Skeletal muscle satellite cell (primary cell): ENCODE measurements around the gene NOS3.

Source experiments
- H3K27me3 ChIP-seq: 2 replicates; pipeline ENCODE4 v1.7.0; 2013; ENCODE audit warnings: low read length; ENCODE audit not compliant: control insufficient read depth, insufficient read depth
- H3K36me3 ChIP-seq: 2 replicates; pipeline ENCODE4 v1.7.0; 2013; ENCODE audit warnings: mild to moderate bottlenecking, control low read depth, low read length; ENCODE audit not compliant: insufficient read depth
- H3K4me1 ChIP-seq: 2 replicates; pipeline ENCODE4 v1.7.0; 2013; ENCODE audit warnings: low read length; ENCODE audit not compliant: control insufficient read depth, insufficient read depth
- H3K4me2 ChIP-seq: 2 replicates; pipeline ENCODE4 v1.7.0; 2013; ENCODE audit warnings: mild to moderate bottlenecking, low read length
- H3K4me3 ChIP-seq: 2 replicates; pipeline ENCODE4 v1.7.0; 2013; ENCODE audit warnings: low read length
- H3K9ac ChIP-seq: 2 replicates; pipeline ENCODE4 v1.7.0; 2013; ENCODE audit warnings: mild to moderate bottlenecking, low read depth, low read length, moderate library complexity
- H3K9me3 ChIP-seq: replicated peaks from 2 replicates; pipeline ENCODE4 v1.7.0; 2013; ENCODE audit warnings: mild to moderate bottlenecking, control low read depth, low read length

The NOS3 gene

DNA sequence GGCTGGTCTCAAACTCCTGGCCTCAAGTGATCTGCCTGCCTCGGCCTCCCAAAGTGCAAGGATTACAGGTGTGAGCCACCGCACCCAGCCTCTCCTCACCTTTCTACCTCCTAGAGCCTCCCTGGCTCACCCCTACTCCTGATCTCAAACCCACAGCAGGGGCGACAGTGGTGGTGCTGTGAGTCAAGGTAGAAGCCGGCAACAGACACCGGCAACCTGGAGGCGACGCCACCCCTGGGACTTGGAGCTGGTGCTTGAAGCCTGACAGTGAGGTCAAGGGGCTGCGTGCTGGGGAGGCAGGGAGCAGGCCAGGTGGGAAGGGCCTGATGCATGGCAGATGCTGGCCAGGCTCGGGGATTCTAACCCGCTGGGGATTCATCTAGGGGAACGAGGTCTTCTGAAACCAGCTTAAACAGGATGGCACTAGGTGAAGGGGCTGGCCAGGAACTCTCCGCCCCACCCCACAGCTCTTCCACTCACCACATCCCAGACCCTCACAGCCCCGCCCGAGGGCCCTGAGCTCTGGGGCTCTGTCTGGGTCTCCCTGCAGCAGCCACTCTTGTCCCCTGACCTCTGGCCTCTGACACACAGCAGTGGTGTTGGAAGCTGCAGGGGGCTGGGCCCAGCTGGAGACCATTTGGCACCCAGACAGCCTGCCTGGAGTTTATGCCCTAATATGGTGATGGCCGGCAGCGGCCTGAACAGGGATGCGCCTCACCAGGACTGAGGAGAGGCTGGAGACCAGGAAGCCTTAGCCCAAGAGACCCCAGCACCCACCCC is 29.1 kb upstream of the NOS3 start:
- Histone ChIP-seq H3K9ac (no peak overlapping the region), H3K9me3 (no peaks in the 10 kb centered on the region), H3K4me2 (no peak overlapping the region), H3K27me3 (peaks cover 14% of the 10 kb centered on the region), H3K36me3 (no peaks in the 10 kb centered on the region), H3K4me3 (no peak overlapping the region), H3K4me1 (no peaks in the 10 kb centered on the region)

- H3K36me3 ChIP-seq: no peaks in the 10 kb centered on the region
- no peaks in the 10 kb centered on the region for H3K9me3 ChIP-seq
- no peak overlapping the region for H3K4me3 ChIP-seq
- H3K4me2 ChIP-seq: no peak overlapping the region
- peaks cover 15% of the 10 kb centered on the region for H3K27me3 ChIP-seq
- no peak overlapping the region for H3K9ac ChIP-seq
- H3K4me1 ChIP-seq: no peaks in the 10 kb centered on the region
Measured at GRCh38 chr7:150962290-150962552, 28.6 kb upstream of the NOS3 start.

DNA sequence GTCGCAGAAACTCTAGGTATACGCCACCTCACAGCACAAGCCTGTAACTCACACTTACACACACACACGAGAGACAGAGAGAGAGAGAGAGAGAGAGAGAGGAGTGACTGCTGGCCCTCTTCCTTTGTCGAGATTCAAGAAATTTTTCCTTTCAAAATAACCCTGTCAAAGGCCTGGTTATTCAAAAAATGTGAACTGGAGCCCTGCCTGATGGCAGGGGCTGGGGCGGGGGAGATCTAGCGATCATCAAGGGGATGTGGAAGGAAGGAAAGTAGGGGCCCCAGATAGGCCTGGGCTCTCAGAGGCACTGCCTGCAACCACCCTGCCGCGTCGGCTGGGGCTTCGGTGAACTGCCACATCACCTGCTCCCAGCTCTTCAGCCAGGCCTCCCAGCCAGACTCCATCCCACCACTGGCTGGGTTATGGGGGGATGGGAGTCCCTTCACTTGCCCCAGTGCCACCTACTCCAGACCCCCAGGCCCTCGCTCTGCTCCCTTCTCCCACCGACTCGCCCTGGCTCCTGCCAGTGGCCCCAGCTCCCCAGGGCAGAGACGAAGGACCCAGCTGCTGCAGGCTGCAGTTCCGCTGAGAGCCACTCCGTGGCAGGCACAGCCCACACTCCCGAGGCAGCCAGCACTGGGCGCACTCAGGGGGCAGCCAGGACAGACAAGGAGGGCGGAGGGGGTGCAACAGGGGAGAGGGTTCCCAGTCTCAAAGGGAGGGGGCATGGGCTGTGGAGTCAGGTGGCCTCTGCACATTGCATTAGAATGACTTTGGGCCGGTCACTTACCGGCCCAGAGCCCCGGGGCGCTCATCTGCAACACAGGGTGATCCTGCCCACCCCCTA is 28.0 kb upstream of the NOS3 start:
- H3K4me2 ChIP-seq: no peak overlapping the region
- H3K9me3 ChIP-seq: no peaks in the 10 kb centered on the region
- peaks cover 17% of the 10 kb centered on the region for H3K27me3 ChIP-seq
- H3K4me1 ChIP-seq: no peaks in the 10 kb centered on the region
- no peak overlapping the region for H3K4me3 ChIP-seq
- no peak overlapping the region for H3K9ac ChIP-seq
- no peaks in the 10 kb centered on the region for H3K36me3 ChIP-seq

GRCh38 chr7:150963707-150964559 is 26.9 kb upstream of the NOS3 start:
- H3K27me3 ChIP-seq: peaks cover 29% of the 10 kb centered on the region
- H3K4me3 ChIP-seq: no peak overlapping the region
- H3K9me3 ChIP-seq: no peaks in the 10 kb centered on the region
- no peaks in the 10 kb centered on the region for H3K36me3 ChIP-seq
- H3K9ac ChIP-seq: no peak overlapping the region
- H3K4me2 ChIP-seq: no peak overlapping the region
- H3K4me1 ChIP-seq: no peaks in the 10 kb centered on the region

DNA sequence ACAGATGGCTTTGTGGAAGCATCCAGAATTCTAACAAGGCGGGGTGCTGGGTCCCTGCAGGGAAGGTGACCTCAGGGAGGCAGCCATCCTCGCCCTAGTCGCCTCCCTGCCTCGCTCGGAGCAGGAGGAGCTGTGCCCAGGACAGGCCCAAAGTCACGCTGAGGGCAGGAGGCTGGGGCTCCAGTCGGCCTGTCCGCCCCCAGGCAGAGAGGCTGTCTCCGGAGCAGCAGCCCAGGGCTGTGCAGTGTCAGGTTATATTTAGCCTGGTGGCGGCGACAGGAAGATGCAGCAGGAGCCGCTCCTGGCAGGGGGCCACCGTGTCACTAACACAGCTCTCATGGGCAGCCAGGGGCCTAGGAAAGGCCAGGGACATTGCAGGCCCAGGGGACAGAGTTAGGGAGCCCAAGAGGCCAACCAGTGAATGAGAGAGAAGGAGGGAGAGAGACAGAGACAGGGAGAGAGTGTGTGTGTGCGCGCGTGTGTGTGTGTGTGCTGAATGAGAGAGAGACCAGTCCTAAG is 26.2 kb upstream of the NOS3 start:
- Histone ChIP-seq H3K27me3 (peaks cover 36% of the 10 kb centered on the region), H3K9me3 (no peaks in the 10 kb centered on the region)

GRCh38 chr7:150965273-150965830 is 25.5 kb upstream of the NOS3 start:
- no peak overlapping the region for H3K4me3 ChIP-seq
- H3K4me2 ChIP-seq: no peak overlapping the region
- H3K9ac ChIP-seq: no peak overlapping the region
- peaks cover 40% of the 10 kb centered on the region for H3K27me3 ChIP-seq
- H3K9me3 ChIP-seq: no peaks in the 10 kb centered on the region
- H3K4me1 ChIP-seq: no peaks in the 10 kb centered on the region
- no peaks in the 10 kb centered on the region for H3K36me3 ChIP-seq

More for the DNA sequence above, 26.2 kb upstream of the NOS3 start:
- H3K4me2 ChIP-seq: no peak overlapping the region
- no peaks in the 10 kb centered on the region for H3K36me3 ChIP-seq
- no peaks in the 10 kb centered on the region for H3K4me1 ChIP-seq
- no peak overlapping the region for H3K4me3 ChIP-seq
- H3K9ac ChIP-seq: no peak overlapping the region

GRCh38 chr7:150966002-150966401 is 24.8 kb upstream of the NOS3 start:
- H3K27me3 ChIP-seq: peaks cover 47% of the 10 kb centered on the region
- H3K4me1 ChIP-seq: no peaks in the 10 kb centered on the region
- no peaks in the 10 kb centered on the region for H3K36me3 ChIP-seq
- H3K9me3 ChIP-seq: no peaks in the 10 kb centered on the region
- H3K4me2 ChIP-seq: no peak overlapping the region
- no peak overlapping the region for H3K4me3 ChIP-seq
- H3K9ac ChIP-seq: no peak overlapping the region

DNA sequence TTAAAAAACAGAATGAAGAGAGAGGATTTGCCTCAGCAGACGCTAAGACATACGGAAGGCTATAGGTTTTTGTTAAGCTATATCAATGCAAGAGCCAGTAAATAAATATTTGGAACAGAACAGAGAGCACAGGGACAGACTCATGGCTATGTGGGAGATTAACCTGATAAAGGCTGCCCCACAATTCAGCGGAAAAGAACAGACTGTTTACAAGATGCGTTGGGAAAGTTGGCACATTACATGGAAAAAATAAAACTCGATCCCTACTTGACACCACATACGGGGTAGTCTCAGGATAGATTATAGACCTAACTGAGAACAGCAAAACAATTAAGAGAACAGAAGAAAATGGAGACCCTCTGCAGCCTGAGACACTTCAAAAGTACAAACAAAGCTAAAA is 23.5 kb upstream of the NOS3 start:
- peaks cover 53% of the 10 kb centered on the region for H3K27me3 ChIP-seq
- no peak overlapping the region for H3K9ac ChIP-seq
- H3K4me3 ChIP-seq: no peak overlapping the region
- no peaks in the 10 kb centered on the region for H3K9me3 ChIP-seq
- no peaks in the 10 kb centered on the region for H3K36me3 ChIP-seq
- no peak overlapping the region for H3K4me2 ChIP-seq
- peaks cover 7% of the 10 kb centered on the region for H3K4me1 ChIP-seq

DNA sequence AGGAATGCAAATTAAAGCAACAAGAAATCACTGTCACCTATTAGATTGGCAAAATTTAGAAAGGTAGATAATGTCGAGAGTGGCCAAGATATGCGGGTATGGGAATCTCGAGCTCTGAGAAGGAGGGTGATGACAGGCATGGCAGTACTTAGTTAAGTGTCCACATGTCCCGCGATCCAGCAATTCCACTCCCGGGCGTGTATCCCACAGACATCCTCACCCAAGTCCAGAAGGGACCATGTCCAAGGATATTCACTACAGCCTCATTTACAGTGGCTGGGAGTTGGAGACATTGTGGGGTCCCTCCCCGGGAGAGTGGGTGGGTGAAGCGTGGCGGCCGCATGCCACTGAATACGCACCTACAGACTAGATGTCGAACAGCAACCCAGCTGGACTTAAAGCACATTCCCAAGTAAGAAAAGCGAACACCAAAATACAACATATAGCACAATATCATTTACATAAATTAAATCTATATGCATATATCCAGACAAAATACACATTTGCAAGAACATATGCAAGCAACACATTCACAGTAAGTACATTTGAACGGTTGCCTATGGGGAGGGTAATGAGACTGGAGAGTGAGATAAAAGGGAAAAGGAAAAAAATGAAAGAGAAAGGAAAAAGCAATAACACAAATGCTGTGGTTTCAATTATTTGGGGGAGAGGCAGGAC is 22.6 kb upstream of the NOS3 start:
- Histone ChIP-seq H3K4me1 (peaks cover 7% of the 10 kb centered on the region), H3K27me3 (peaks cover 62% of the 10 kb centered on the region), H3K36me3 (no peaks in the 10 kb centered on the region), H3K4me3 (no peak overlapping the region), H3K9ac (no peak overlapping the region), H3K4me2 (no peak overlapping the region), H3K9me3 (no peaks in the 10 kb centered on the region)

GRCh38 chr7:150968734-150969372 is 22.0 kb upstream of the NOS3 start:
- no peaks in the 10 kb centered on the region for H3K36me3 ChIP-seq
- no peak overlapping the region for H3K4me3 ChIP-seq
- peaks cover 7% of the 10 kb centered on the region for H3K4me1 ChIP-seq
- no peak overlapping the region for H3K4me2 ChIP-seq
- H3K9me3 ChIP-seq: no peaks in the 10 kb centered on the region
- H3K27me3 ChIP-seq: peaks cover 68% of the 10 kb centered on the region
- H3K9ac ChIP-seq: no peak overlapping the region
